Naive B cell (primary cell): ENCODE data around the gene LGI1. TPM values are rescaled to one million over a fixed set of nuclear protein-coding genes. Genes with fewer than 3 reads are reported as not detected.
"Not testable (repeated sequence)": the region's sequence is repeated elsewhere in the genome, so short reads cannot be mapped to it uniquely, and the experiment has no call there.

ENCODE experiments used
- ATAC-seq, 2 donors: fragments of 150-1000 bp; cut with Tn5 transposase; 2 replicates each; pipeline ENCODE4 v1.10.0; 2021; ENCODE audit warnings: low read depth in 2 of 2, mild to moderate bottlenecking in 2 of 2, moderate library complexity in 2 of 2
- DNase-seq: peaks from one replicate; pipeline ENCODE4 v3.0.0; 2022
- H3K27ac Mint-ChIP-seq, 6 donors: one replicate each; pipeline ENCODE4 v1.8.0; 2020 to 2022; ENCODE audit warnings: mild to moderate bottlenecking in 6 of 6, mixed read lengths in 6 of 6, moderate library complexity in 5 of 6, inconsistent platforms in 2 of 6
- H3K27me3 Mint-ChIP-seq, 3 donors: one replicate each; pipeline ENCODE4 v1.8.0; 2021 to 2022; ENCODE audit warnings: mixed read lengths in 3 of 3, mild to moderate bottlenecking in 1 of 3
- H3K36me3 Mint-ChIP-seq, 2 donors: one replicate each; pipeline ENCODE4 v1.8.0; 2020 to 2022; ENCODE audit warnings: mixed read lengths in 2 of 2, inconsistent platforms in 1 of 2, mild to moderate bottlenecking in 1 of 2
- H3K4me1 Mint-ChIP-seq, 3 donors: one replicate each; pipeline ENCODE4 v1.8.0; 2020 to 2022; ENCODE audit warnings: mixed read lengths in 3 of 3, inconsistent platforms in 1 of 3, mild to moderate bottlenecking in 1 of 3, moderate library complexity in 1 of 3
- H3K4me3 Mint-ChIP-seq, 8 donors: one replicate each; pipeline ENCODE4 v1.8.0; 2020 to 2022; ENCODE audit warnings: mild to moderate bottlenecking in 8 of 8, mixed read lengths in 8 of 8, moderate library complexity in 8 of 8, inconsistent platforms in 2 of 8
- H3K9me3 Mint-ChIP-seq, 7 donors: one replicate each; pipeline ENCODE4 v1.8.0; 2020 to 2022; ENCODE audit warnings: mixed read lengths in 7 of 7, mild to moderate bottlenecking in 5 of 7, inconsistent platforms in 2 of 7, moderate library complexity in 1 of 7
- polyA plus RNA-seq, 6 donors: library from polyadenylated mRNA; unstranded; fragments of 300-500 nt; fragmentation: Illumina TruSeq; gene quantifications; one replicate each; pipeline ENCODE4 v1.2.3, GENCODE V29; 2021; ENCODE audit warnings: low read depth in 6 of 6

LGI1 gene
- polyA plus RNA-seq, 6 donors from 2014 or later: not detected

DNA sequence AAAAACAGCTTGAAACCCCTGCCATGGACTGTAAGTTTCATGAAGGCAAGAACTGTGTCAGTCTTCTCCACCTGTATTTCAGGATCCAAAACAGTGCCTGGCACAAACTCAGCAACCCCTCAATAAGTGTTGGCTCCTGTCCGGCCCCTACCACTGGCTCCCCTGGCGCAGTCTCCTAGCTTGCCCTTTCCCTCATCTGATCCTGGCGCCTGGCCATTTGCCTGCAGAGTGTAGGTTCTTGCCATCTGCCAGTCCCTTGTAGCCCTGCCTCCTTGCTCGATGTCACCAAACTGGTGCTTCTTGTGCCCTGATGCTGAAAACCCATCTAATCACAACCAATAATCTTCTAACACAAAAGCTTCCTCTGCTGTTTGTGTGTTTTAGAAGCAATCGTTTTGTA is 60.4 kb downstream of the LGI1 start:
- H3K36me3 Mint-ChIP-seq: peaks cover 0 to 8% of the 10 kb centered on the region in 2 donors
- H3K27me3 Mint-ChIP-seq: peaks cover 35 to 51% (median 51%) of the 10 kb centered on the region in 3 donors
- H3K4me3 Mint-ChIP-seq: no peak overlapping the region
- peaks cover 0 to 5% (median 4%) of the 10 kb centered on the region in 3 donors for H3K4me1 Mint-ChIP-seq
- no peak for DNase-seq
- no peak for ATAC-seq
- no peak overlapping the region for H3K27ac Mint-ChIP-seq
- peaks cover 0 to 15% (median 4%) of the 10 kb centered on the region in 7 donors for H3K9me3 Mint-ChIP-seq

DNA sequence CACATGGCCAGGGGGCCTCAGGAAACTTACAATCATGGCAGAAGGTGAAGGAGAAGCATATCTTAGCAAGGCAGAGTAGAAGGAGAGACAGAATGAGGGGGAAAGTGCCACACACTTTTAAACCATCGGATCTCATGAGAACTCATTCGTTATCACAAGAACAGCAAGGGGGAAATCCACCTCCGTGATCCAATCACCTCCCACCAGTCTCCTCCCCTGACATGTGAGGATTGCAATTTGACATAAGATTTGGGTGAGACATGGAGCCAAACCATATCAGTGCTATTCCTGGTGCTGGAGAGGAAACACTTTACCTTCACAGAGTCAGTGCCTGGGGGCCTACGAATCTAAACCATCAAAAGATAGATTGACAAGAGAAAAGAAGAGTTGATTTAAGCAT is 61.8 kb downstream of the LGI1 start:
- Mint-ChIP-seq H3K27me3 (peaks cover 34 to 51% (median 51%) of the 10 kb centered on the region in 3 donors), H3K27ac (no peak overlapping the region)
- ATAC-seq: no peak

DNA sequence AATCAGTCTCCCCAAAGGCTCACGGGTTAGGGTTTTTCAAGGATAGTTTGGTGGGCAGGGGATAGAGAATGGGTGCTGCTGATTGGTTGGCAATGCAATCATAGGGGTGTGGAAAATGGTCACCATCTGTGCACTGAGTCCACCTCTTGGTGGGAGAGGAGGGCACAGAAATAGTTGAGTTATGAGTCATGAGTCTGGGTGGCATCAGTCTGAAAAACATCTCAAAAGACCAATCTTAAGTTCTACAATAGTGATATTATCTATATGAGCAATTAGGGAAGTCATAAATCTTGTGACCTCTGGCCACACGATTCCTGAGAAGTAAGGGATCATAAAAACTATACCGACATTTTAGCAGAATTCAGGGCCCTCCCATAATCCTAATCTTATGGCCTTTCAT is 62.7 kb downstream of the LGI1 start:
- no peak for DNase-seq
- peaks cover 0 to 15% (median 4%) of the 10 kb centered on the region in 7 donors for H3K9me3 Mint-ChIP-seq
- H3K4me1 Mint-ChIP-seq: peaks cover 0 to 5% (median 4%) of the 10 kb centered on the region in 3 donors
- peaks cover 0 to 8% of the 10 kb centered on the region in 2 donors for H3K36me3 Mint-ChIP-seq
- no peak for ATAC-seq
- H3K27ac Mint-ChIP-seq: no peak overlapping the region
- peaks cover 34 to 47% (median 47%) of the 10 kb centered on the region in 3 donors for H3K27me3 Mint-ChIP-seq
- no peak overlapping the region for H3K4me3 Mint-ChIP-seq

More for the DNA sequence above, 61.8 kb downstream of the LGI1 start:
- Mint-ChIP-seq H3K36me3 (peaks cover 0 to 8% of the 10 kb centered on the region in 2 donors), H3K9me3 (peaks cover 0 to 15% (median 4%) of the 10 kb centered on the region in 7 donors), H3K4me1 (peaks cover 0 to 5% (median 4%) of the 10 kb centered on the region in 3 donors), H3K4me3 (no peak overlapping the region)
- no peak for DNase-seq

DNA sequence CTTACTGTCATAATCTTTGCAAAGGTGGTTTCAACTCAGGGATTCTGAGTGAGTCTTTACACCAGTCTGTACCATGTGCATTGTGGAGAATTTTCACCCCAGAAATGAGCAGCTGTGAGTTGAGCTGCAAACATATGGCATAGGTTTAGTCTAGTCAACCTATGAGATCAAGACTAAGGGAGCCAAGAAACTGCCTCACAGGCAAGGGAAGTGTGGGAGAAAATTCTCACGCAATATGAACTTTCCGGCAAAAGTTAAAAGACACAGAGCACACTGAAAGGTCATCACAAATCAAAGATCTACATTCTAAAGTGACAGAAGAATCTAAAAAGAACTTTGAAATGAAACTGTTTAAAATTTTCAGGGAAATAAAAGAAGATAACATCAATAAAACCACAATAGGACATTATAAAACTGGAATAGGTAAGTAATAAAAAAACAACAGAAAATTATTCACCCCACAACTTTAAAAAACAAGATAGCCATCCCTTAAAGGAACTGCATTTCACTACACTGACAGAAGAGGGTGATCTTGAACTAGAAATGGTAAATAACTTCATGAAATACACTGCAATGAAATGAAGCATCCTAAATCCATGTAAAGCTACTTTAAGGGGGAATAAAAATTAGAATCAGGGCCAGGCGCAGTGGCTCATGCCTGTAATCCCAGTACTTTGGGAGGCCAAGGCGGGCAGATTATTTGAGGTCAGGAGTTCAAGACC is 63.5 kb downstream of the LGI1 start:
- ATAC-seq: no peak
- H3K4me3 Mint-ChIP-seq: no peak overlapping the region
- H3K27me3 Mint-ChIP-seq: peaks cover 32 to 41% (median 39%) of the 10 kb centered on the region in 3 donors
- no peak for DNase-seq
- peaks cover 0 to 8% of the 10 kb centered on the region in 2 donors for H3K36me3 Mint-ChIP-seq
- no peak overlapping the region for H3K27ac Mint-ChIP-seq
- peaks cover 0 to 15% (median 4%) of the 10 kb centered on the region in 7 donors for H3K9me3 Mint-ChIP-seq
- H3K4me1 Mint-ChIP-seq: peaks cover 0 to 3% (median 1%) of the 10 kb centered on the region in 3 donors

DNA sequence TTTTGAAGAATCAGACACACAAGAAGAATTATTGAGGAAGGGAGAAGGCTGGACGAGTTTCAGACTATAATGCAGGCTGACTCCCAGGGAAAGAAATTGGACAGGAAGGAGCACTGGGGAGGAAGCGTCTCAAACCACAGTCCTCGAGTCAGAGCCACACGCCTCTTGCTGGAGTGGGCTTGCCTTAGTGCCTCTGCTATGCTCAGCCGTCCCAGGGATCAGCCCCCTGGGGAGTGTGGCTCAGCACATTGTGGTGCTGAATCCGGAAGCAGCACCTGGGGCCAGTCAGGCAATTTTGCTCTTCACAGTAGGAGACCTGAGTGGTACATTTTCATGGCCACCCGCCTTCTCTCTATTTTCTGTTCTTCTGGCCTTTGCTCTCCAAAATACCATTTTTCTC is 68.6 kb downstream of the LGI1 start:
- Mint-ChIP-seq H3K9me3 (peaks cover 0 to 2% (median 0%) of the 10 kb centered on the region in 7 donors), H3K4me3 (no peak overlapping the region), H3K36me3 (no peaks in the 10 kb centered on the region), H3K27ac (no peak overlapping the region), H3K4me1 (peaks cover 0 to 4% (median 0%) of the 10 kb centered on the region in 3 donors), H3K27me3 (peaks cover 6 to 11% (median 8%) of the 10 kb centered on the region in 3 donors)
- no peak for ATAC-seq
- no peak for DNase-seq

DNA sequence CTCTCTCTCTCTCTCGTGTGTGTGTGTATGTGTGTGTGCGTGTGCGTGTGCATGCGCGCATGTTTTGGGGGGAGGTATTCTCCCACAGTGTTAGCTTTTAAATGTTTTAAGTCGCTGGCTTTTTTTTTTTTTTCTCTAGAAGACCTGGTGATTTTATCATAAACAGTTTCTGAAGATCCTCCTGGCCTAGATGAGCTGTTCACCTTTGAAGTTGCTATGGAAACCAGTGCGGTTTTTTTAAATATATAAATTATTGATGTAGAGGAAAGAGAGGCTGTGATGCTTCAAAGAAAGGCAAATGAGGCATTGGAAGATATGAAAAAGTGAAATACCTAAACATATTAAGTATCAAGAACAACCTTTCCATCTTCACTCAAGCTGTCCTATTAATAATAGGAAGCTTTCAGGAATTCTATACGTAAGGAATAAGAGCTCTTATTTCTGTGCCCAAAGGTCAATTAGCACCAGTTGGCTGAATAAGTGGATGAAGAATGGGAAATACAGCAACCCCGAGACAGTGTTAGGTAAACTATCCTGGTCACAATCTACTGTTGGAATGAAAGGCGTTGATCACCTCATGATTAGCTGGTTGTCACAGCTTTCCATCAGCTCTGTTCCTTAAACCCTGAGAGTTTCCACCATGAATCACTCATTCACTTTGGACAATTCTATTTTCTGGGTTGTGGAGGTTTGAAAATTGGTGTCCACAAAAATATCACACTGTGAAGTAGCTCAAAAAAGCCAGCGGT is 69.5 kb downstream of the LGI1 start:
- Mint-ChIP-seq H3K4me1 (peaks cover 0 to 4% (median 0%) of the 10 kb centered on the region in 3 donors), H3K27me3 (peaks cover 8 to 11% (median 10%) of the 10 kb centered on the region in 3 donors), H3K27ac (peak overlapping the region in 1 of 6 donors; percentile 3), H3K4me3 (no peak overlapping the region), H3K9me3 (peaks cover 0 to 4% (median under 1%) of the 10 kb centered on the region in 7 donors), H3K36me3 (no peaks in the 10 kb centered on the region)
- ATAC-seq (no peak), DNase-seq (no peak)

DNA sequence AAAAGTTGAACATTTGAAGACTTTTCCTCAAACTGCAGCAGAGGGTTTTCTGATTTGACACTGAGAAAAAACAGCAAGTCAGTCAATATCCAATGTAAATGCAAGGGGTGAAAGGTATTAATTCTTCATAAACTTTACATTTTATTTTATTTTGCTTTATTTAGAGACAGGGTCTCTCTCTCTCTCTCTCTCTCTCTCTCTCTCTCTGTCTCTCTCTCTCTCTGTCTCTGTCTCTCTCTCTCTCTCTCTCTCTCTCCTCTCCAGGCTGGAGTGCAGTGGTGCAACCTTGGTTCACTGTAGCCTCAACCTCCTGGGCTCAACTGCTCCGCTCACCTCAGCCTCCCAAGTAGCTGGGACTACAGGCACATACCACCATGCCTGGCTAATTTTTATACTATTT is 73.3 kb downstream of the LGI1 start:
- not testable (repeated sequence) for DNase-seq, H3K4me3 Mint-ChIP-seq, ATAC-seq, H3K36me3 Mint-ChIP-seq, H3K27ac Mint-ChIP-seq, H3K4me1 Mint-ChIP-seq
- H3K27me3 Mint-ChIP-seq: peaks cover 7 to 19% (median 9%) of the 10 kb centered on the region in 3 donors
- peaks cover 5 to 30% (median 14%) of the 10 kb centered on the region in 7 donors for H3K9me3 Mint-ChIP-seq

DNA sequence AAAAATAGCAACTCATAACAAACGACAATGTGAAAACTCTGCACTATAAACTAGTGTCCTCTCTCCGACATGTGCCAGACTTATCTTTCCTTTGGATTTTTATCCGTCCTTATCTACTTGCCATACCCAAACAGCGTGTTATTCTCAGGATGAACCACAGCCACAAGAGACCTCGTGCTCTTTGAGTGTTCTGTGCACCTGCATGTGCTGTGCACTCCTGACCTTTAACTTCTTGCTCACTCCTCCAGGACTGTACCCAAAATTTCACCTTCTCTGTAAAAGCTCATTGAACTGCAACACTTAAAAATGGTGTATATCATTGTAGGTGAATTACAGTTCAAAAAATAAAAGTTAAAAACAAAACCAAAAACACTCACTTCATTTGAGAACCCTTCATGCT is 78.0 kb downstream of the LGI1 start:
- no peak for DNase-seq
- H3K36me3 Mint-ChIP-seq: no peaks in the 10 kb centered on the region
- no peak overlapping the region for H3K27ac Mint-ChIP-seq
- no peaks in the 10 kb centered on the region for H3K4me1 Mint-ChIP-seq
- H3K9me3 Mint-ChIP-seq: peaks cover 5 to 30% (median 14%) of the 10 kb centered on the region in 7 donors
- no peak for ATAC-seq
- H3K27me3 Mint-ChIP-seq: peaks cover 7 to 32% (median 23%) of the 10 kb centered on the region in 3 donors
- no peak overlapping the region for H3K4me3 Mint-ChIP-seq

DNA sequence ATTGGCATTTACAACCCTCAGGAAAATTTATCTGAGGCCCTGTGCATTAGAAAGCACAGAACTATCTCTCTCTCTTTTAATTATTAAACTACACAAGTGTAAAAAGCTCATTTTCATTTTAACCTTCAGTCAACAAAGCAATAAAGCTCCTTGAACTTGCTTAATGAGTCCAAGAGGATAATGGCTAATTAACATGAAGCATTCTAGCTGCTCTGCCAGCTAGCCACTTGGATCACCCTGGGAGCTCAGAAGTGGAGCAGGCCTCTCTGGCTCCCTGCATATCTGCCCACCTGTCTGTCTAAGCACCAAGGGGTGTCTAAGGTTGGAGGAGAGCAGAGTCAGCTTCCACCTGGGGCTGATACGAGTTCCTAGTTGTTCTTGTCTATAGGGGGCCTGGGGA is 80.1 kb downstream of the LGI1 start:
- no peak for DNase-seq
- no peaks in the 10 kb centered on the region for H3K36me3 Mint-ChIP-seq
- no peak for ATAC-seq
- H3K27me3 Mint-ChIP-seq: peaks cover 7 to 25% (median 18%) of the 10 kb centered on the region in 3 donors
- H3K9me3 Mint-ChIP-seq: peaks cover 5 to 23% (median 9%) of the 10 kb centered on the region in 7 donors
- H3K4me3 Mint-ChIP-seq: no peak overlapping the region
- no peaks in the 10 kb centered on the region for H3K4me1 Mint-ChIP-seq
- no peak overlapping the region for H3K27ac Mint-ChIP-seq

DNA sequence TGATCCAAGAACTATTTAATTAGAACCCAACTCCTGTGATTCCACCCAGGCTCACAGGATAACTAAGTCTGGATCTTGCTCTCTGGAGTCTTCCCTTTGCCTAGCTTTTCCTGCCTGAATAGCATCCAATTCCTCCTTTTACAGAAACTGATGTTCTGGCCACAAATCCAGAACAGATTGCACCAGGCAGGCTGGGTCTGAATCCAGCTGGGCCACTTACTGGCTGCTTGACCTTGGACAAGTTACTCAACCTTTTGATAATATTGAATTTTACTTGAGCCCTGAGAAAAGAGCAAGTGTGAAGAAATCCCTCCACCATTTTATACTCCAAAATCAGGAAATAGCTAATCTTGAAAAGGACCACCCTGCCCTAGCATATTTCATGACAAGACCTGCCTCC is 80.5 kb downstream of the LGI1 start:
- H3K4me1 Mint-ChIP-seq: no peaks in the 10 kb centered on the region
- H3K27ac Mint-ChIP-seq: no peak overlapping the region

DNA sequence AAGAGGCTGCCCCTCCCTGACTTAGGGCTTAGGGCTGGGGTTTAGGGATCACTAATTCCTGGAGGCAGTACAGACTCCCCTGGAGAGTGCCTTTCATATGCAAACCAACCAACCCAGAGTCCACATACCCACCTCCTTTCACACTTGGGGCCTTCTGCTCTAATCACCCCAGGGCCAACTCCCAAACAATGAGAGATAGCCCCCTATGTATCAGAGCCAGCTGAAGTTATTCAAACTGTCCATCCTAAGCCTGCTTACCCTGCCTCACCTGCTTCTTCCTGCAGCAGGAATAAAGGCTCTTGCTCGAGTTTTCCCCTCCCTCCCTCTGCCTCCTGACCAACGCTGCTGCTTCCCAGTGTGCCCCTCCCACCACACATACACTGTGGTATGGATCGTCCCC is 84.2 kb downstream of the LGI1 start:
- peaks cover 7 to 20% (median 16%) of the 10 kb centered on the region in 3 donors for H3K27me3 Mint-ChIP-seq
- peaks cover 0 to 5% (median 0%) of the 10 kb centered on the region in 7 donors for H3K9me3 Mint-ChIP-seq
- no peak for ATAC-seq
- no peaks in the 10 kb centered on the region for H3K36me3 Mint-ChIP-seq
- H3K4me1 Mint-ChIP-seq: no peaks in the 10 kb centered on the region
- H3K4me3 Mint-ChIP-seq: no peak overlapping the region
- H3K27ac Mint-ChIP-seq: no peak overlapping the region
- no peak for DNase-seq

More for the DNA sequence above, 80.5 kb downstream of the LGI1 start:
- DNase-seq: no peak
- Mint-ChIP-seq H3K27me3 (peaks cover 7 to 25% (median 18%) of the 10 kb centered on the region in 3 donors), H3K9me3 (peaks cover 5 to 20% (median 9%) of the 10 kb centered on the region in 7 donors), H3K36me3 (no peaks in the 10 kb centered on the region), H3K4me3 (no peak overlapping the region)
- no peak for ATAC-seq

DNA sequence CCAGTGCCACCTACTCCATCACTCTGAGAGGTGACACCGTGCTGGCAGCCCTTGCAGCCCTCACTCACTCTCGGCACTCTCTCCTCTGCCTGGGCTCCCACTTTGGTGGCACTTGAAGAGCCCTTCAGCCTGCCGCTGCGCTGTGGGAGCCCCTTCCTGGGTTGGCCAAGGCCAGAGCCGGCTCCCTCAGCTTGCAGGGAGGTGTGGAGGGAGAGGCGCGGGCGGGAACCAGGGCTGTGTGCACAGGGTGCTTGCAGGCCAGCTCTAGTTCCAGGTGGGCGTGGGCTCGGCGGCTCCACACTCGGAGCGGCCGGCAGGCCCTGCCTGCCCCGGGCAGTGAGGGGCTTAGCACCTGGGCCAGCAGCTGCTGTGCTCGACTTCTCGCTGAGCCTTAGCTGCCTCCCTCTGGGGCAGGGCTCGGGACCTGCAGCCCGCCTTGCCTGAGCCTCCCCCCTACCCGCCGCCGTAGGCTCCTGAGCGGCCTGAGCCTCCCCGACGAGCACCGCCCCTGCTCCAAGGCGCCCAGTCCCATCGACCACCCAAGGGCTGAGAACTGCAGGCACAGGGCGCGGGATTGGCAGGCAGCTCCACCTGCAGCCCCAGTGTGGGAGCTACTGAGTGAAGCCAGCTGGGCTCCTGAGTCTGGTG is 87.4 kb downstream of the LGI1 start:
- H3K4me1 Mint-ChIP-seq: no peaks in the 10 kb centered on the region
- H3K27me3 Mint-ChIP-seq: peaks cover 0 to 14% (median 0%) of the 10 kb centered on the region in 3 donors
- peaks cover 0 to 5% (median 2%) of the 10 kb centered on the region in 7 donors for H3K9me3 Mint-ChIP-seq
- H3K4me3 Mint-ChIP-seq: no peak overlapping the region
- H3K27ac Mint-ChIP-seq: peak overlapping the region in 1 of 6 donors; percentile 81
- H3K36me3 Mint-ChIP-seq: no peaks in the 10 kb centered on the region
- no peak for ATAC-seq
- DNase-seq: no peak
